ENCODE data around the gene JAG1. TPM values are rescaled to one million over a fixed set of nuclear protein-coding genes. Genes with fewer than 3 reads are reported as not detected.

Gene JAG1
- total and polyA plus RNA-seq, 4 experiments from 2014 or later: 0.04 to 1.9 (median 0.45) TPM

DNA sequence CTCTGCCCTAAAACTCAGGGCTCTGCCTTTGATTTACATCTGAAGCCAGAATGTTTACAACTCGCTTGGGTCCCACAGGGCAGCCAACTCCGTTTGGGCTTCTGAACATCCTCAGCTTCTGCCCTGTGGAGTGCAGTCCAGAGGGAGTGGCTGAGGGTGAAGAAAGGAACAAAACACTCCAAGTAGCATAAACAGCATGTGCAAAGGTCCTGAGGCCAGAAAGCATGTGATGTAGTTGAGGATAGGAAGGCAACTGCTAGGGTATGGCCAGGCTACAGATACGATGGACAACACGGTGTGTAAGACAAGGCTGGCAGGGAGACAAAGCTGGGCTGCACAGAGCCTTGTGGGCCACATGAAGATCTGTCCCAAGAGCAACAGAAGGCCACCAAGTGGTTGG, 12.5 kb downstream of the JAG1 start:
- Histone ChIP-seq H3K9me3 (ENCODE audit: control insufficient read depth in 1 of 2, low read length in 2 of 2) (no peaks in the 10 kb centered on the region), H3K27ac (ENCODE audit: low read depth, low read length) (no peak overlapping the region), H3K4me1 (ENCODE audit: insufficient read depth, low read length) (no peaks in the 10 kb centered on the region), H3K36me3 (ENCODE audit: insufficient read depth, low read length) (no peaks in the 10 kb centered on the region), H3K27me3 (ENCODE audit: insufficient read depth, low read length) (no peaks in the 10 kb centered on the region), H3K4me3 (ENCODE audit: low read length in 2 of 2) (no peak overlapping the region)
- peaks cover 0 to 2% (median 0%) of the 10 kb centered on the region in 8 donors for H3K9me3 Mint-ChIP-seq
- CTCF ChIA-PET (ENCODE audit: partially characterized antibody): no interaction called here
- H3K36me3 Mint-ChIP-seq: peaks cover 0 to 3% of the 10 kb centered on the region in 2 donors
- H3K4me3 Mint-ChIP-seq: no peak overlapping the region
- H3K27me3 Mint-ChIP-seq: peaks cover 31 to 33% of the 10 kb centered on the region in 2 donors
- H3K27ac Mint-ChIP-seq: no peak overlapping the region
- H3K4me1 Mint-ChIP-seq: no peaks in the 10 kb centered on the region
- DNase-seq: no peak
- POLR2A ChIA-PET (ENCODE audit: partially characterized antibody): no interaction called here
- intact Hi-C loops (cut with micrococcal nuclease): no loop called here

- Histone ChIP-seq H3K4me3 (ENCODE audit: low read length in 2 of 2) (no peak overlapping the region), H3K27ac (ENCODE audit: low read depth, low read length) (no peak overlapping the region), H3K4me1 (ENCODE audit: insufficient read depth, low read length) (no peaks in the 10 kb centered on the region), H3K36me3 (ENCODE audit: insufficient read depth, low read length) (no peaks in the 10 kb centered on the region), H3K27me3 (ENCODE audit: insufficient read depth, low read length) (no peaks in the 10 kb centered on the region), H3K9me3 (ENCODE audit: control insufficient read depth in 1 of 2, low read length in 2 of 2) (no peaks in the 10 kb centered on the region)
- CTCF ChIA-PET (ENCODE audit: partially characterized antibody): no interaction called here
- Mint-ChIP-seq H3K9me3 (peaks cover 0 to 2% (median 0%) of the 10 kb centered on the region in 8 donors), H3K4me1 (no peaks in the 10 kb centered on the region), H3K27me3 (peaks cover 28 to 31% of the 10 kb centered on the region in 2 donors), H3K27ac (no peak overlapping the region), H3K36me3 (peaks cover 0 to 3% of the 10 kb centered on the region in 2 donors), H3K4me3 (no peak overlapping the region)
- intact Hi-C loops (cut with micrococcal nuclease): no loop called here
- POLR2A ChIA-PET (ENCODE audit: partially characterized antibody): no interaction called here
- DNase-seq: no peak
These were observed 13.1 kb downstream of the JAG1 start for GRCh38 chr20:10660661-10661060.

GRCh38 chr20:10659651-10660601, 13.9 kb downstream of the JAG1 start:
- H3K4me3 Mint-ChIP-seq: no peak overlapping the region
- POLR2A ChIA-PET (ENCODE audit: partially characterized antibody): no interaction called here
- Histone ChIP-seq H3K36me3 (ENCODE audit: insufficient read depth, low read length) (no peaks in the 10 kb centered on the region), H3K27ac (ENCODE audit: low read depth, low read length) (no peak overlapping the region), H3K27me3 (ENCODE audit: insufficient read depth, low read length) (no peaks in the 10 kb centered on the region), H3K4me1 (ENCODE audit: insufficient read depth, low read length) (no peaks in the 10 kb centered on the region), H3K9me3 (ENCODE audit: control insufficient read depth in 1 of 2, low read length in 2 of 2) (no peaks in the 10 kb centered on the region), H3K4me3 (ENCODE audit: low read length in 2 of 2) (no peak overlapping the region)
- H3K4me1 Mint-ChIP-seq: no peaks in the 10 kb centered on the region
- CTCF ChIA-PET (ENCODE audit: partially characterized antibody): interaction anchor here (0.9 kb wide), 1 partner anchor 10 kb away, joined by 4 read pairs; no protein-coding TSS in a partner anchor
- H3K9me3 Mint-ChIP-seq: peaks cover 0 to 2% (median 0%) of the 10 kb centered on the region in 8 donors
- H3K36me3 Mint-ChIP-seq: peaks cover 0 to 3% of the 10 kb centered on the region in 2 donors
- H3K27me3 Mint-ChIP-seq: peaks cover 29 to 30% of the 10 kb centered on the region in 2 donors
- DNase-seq: no peak
- intact Hi-C loops (cut with micrococcal nuclease): no loop called here
- H3K27ac Mint-ChIP-seq: no peak overlapping the region

DNA sequence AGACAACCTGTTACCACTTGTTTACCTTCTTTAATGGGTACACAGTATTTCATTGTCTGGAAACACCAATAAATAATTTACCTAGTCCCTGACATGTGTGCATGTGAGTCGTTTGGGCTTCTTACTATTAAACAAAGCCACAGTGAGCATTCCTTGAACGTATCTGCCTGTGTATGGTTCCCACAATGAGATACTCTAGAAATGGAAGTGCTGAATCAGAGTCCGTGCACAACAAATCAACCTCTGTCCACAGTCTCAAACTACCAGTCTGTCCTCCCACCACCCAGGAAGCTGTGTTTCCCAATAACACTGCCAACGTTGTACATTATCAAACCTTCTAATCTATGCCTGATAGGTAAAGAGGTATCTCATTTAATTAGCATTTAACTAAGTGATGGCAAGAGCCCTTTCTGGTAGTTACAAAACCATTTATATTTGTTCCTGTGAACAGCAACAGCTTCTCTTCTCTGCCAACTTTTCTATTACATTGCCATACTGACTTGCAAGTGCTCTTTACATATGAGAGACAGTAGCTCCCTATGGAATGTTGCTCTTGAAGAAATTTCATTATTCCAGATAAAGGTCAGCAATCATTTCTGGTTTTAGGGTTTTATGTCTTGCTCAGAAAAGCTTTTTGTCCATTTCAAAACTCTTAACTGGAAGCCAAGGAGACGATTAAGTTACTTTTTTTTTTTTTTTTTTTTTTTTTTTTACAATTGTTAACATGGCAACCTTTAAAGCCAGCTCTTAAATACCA, 14.7 kb downstream of the JAG1 start:
- peaks cover 0 to 3% of the 10 kb centered on the region in 2 donors for H3K36me3 Mint-ChIP-seq
- no peak overlapping the region for H3K27ac Mint-ChIP-seq
- intact Hi-C loops (cut with micrococcal nuclease): no loop called here
- Histone ChIP-seq H3K27ac (ENCODE audit: low read depth, low read length) (no peak overlapping the region), H3K36me3 (ENCODE audit: insufficient read depth, low read length) (no peaks in the 10 kb centered on the region), H3K27me3 (ENCODE audit: insufficient read depth, low read length) (no peaks in the 10 kb centered on the region), H3K4me1 (ENCODE audit: insufficient read depth, low read length) (no peaks in the 10 kb centered on the region), H3K9me3 (ENCODE audit: control insufficient read depth in 1 of 2, low read length in 2 of 2) (no peaks in the 10 kb centered on the region), H3K4me3 (ENCODE audit: low read length in 2 of 2) (no peak overlapping the region)
- no peaks in the 10 kb centered on the region for H3K4me1 Mint-ChIP-seq
- ChIA-PET CTCF (ENCODE audit: partially characterized antibody) (interaction anchor here (0.9 kb wide), 1 partner anchor 9 kb away, joined by 4 read pairs; no protein-coding TSS in a partner anchor), POLR2A (ENCODE audit: partially characterized antibody) (no interaction called here)
- no peak overlapping the region for H3K4me3 Mint-ChIP-seq
- peaks cover 34 to 36% of the 10 kb centered on the region in 2 donors for H3K27me3 Mint-ChIP-seq
- no peak for DNase-seq
- H3K9me3 Mint-ChIP-seq: peaks cover 0 to 2% (median 0%) of the 10 kb centered on the region in 8 donors

DNA sequence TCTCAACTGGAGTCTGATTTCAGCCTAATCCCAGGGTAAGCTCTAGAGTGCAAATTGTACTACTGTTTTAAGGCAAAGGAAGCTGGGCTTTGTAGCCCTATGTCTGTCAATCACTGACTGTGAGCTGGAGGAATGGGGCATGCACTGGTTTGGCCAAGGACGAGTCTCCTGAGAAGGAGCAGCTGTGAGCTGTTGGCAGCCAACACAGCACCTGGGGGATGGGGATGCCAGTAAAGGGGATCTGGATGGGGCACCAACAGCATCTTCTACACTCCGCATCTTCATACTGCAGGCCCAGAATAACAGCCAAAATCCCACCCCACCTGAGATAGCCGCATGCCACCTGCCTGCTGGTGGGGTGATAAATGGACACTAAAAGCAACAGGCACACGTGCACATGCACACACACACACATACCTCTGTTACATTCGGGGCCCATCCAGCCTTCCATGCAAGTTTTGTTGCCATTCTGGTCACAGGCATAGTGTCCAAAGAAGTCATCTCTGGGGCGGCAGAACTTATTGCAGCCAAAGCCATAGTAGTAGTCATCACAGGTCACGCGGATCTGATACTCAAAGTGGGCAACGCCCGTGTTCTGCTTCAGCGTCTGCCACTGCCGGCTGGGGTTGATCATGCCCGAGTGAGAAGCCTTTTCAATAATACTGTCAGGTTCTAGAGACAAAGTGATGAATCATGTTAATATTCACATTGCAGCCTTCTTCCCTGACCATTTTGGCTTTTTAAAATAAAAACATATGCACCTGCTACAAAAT, 15.6 kb downstream of the JAG1 start:
- no peak overlapping the region for H3K27ac Mint-ChIP-seq
- H3K36me3 Mint-ChIP-seq: peaks cover 0 to 3% of the 10 kb centered on the region in 2 donors
- H3K4me1 Mint-ChIP-seq: no peaks in the 10 kb centered on the region
- H3K27me3 Mint-ChIP-seq: peaks cover 31 to 33% of the 10 kb centered on the region in 2 donors
- ChIA-PET CTCF (ENCODE audit: partially characterized antibody) (interaction anchor here (1.3 kb wide), 1 partner anchor 24 kb away, joined by 3 read pairs; no protein-coding TSS in a partner anchor), POLR2A (ENCODE audit: partially characterized antibody) (no interaction called here)
- H3K9me3 Mint-ChIP-seq: peaks cover 0 to 2% (median 0%) of the 10 kb centered on the region in 8 donors
- intact Hi-C loops (cut with micrococcal nuclease): no loop called here
- no peaks in the 10 kb centered on the region for H3K27me3 ChIP-seq (ENCODE audit: insufficient read depth, low read length)
- H3K36me3 ChIP-seq (ENCODE audit: insufficient read depth, low read length): no peaks in the 10 kb centered on the region
- H3K27ac ChIP-seq (ENCODE audit: low read depth, low read length): no peak overlapping the region
- H3K9me3 ChIP-seq (ENCODE audit: control insufficient read depth in 1 of 2, low read length in 2 of 2): no peaks in the 10 kb centered on the region
- H3K4me1 ChIP-seq (ENCODE audit: insufficient read depth, low read length): no peaks in the 10 kb centered on the region
- no peak overlapping the region for H3K4me3 ChIP-seq (ENCODE audit: low read length in 2 of 2)
- H3K4me3 Mint-ChIP-seq: no peak overlapping the region
- no peak for DNase-seq

- Mint-ChIP-seq H3K4me1 (no peaks in the 10 kb centered on the region), H3K9me3 (peaks cover 0 to 2% (median 0%) of the 10 kb centered on the region in 8 donors), H3K36me3 (peaks cover 0 to 3% of the 10 kb centered on the region in 2 donors), H3K27ac (no peak overlapping the region), H3K27me3 (peaks cover 27 to 35% of the 10 kb centered on the region in 2 donors), H3K4me3 (no peak overlapping the region)
- no peaks in the 10 kb centered on the region for H3K36me3 ChIP-seq (ENCODE audit: insufficient read depth, low read length)
- no peaks in the 10 kb centered on the region for H3K4me1 ChIP-seq (ENCODE audit: insufficient read depth, low read length)
- intact Hi-C loops (cut with micrococcal nuclease): no loop called here
- no peak overlapping the region for H3K4me3 ChIP-seq (ENCODE audit: low read length in 2 of 2)
- ChIA-PET CTCF (ENCODE audit: partially characterized antibody) (interaction anchor here (1.3 kb wide), 1 partner anchor 25 kb away, joined by 3 read pairs; no protein-coding TSS in a partner anchor), POLR2A (ENCODE audit: partially characterized antibody) (no interaction called here)
- no peaks in the 10 kb centered on the region for H3K9me3 ChIP-seq (ENCODE audit: control insufficient read depth in 1 of 2, low read length in 2 of 2)
- no peak overlapping the region for H3K27ac ChIP-seq (ENCODE audit: low read depth, low read length)
- DNase-seq: no peak
- H3K27me3 ChIP-seq (ENCODE audit: insufficient read depth, low read length): no peaks in the 10 kb centered on the region
These were observed 16.3 kb downstream of the JAG1 start for GRCh38 chr20:10657453-10657852.
